ENCODE results near the gene TOX3. TPM values are rescaled to one million over a fixed set of nuclear protein-coding genes. Genes with fewer than 3 reads are reported as not detected.

TOX3 gene
- total and polyA plus RNA-seq, 2 of the 13 experiments (the other 11 are each of a cell fraction or from before 2014, with no cell fraction given), result 14.5 to 98.6 TPM

DNA sequence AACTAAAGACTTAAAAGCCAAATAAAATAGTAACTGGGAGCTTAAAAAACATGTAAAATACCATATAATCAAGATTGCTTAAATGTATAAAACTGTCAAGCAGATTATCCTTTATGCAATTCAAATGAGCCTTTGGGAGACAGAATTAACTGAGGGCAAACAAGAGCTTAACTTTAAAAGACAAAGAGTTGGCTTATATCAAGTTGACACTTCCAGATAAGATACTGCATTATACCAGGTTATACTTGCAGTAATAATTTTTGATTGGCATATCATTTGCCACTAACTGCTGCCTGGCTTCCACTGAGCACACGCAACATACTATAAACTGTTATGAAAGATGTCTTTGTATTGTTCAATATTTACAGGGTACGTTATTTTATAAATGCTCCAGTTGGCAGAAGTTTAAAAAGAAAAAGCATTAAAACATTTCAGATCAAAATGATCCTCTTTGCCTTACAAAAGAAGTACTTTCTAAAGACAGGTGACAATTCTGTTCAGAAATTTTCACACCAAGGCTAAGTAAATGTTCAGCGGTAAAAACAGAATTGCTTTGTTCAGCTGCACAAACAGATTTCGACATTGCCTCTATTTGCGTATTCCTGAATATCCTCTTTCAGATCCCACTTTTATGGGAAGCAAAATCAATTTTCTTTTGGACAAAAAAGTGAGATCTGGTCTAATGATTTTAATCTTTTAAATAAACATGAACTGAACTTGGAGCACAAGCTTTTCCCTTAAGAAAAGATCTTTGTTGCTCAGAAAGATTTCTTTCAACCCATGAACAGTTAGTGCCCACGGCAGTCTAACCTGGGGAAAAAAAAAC lies 50.7 kb downstream of the TOX3 start (continued):
- TF ChIP-seq IRX3 (CRISPR knock-in tag; IDR thresholded peaks at IDR 0.05; ENCODE audit: borderline replicate concordance, low read depth) (no peak), KLF13 (CRISPR knock-in tag; IDR thresholded peaks at IDR 0.05) (no peak), KLF12 (CRISPR knock-in tag; IDR thresholded peaks at IDR 0.05; ENCODE audit: borderline replicate concordance) (0 out of 2 replicates have a peak, but pooled peaks have one; percentile 23), ZNF234 (CRISPR knock-in tag; conservative IDR thresholded peaks at IDR 0.05) (no peak), MTF2 (CRISPR knock-in tag; IDR thresholded peaks at IDR 0.05; ENCODE audit: borderline replicate concordance) (no peak; the same call in 1 of the 2 replicates), MTA1 (CRISPR knock-in tag; IDR thresholded peaks at IDR 0.05; ENCODE audit: borderline replicate concordance) (no peak; the same call in 1 of the 2 replicates), SRSF9 (IDR thresholded peaks at IDR 0.05; ENCODE audit: borderline replicate concordance, insufficient read depth, low read depth, low read length, poor library complexity, severe bottlenecking) (no peak), ZSCAN21 (CRISPR knock-in tag; IDR thresholded peaks at IDR 0.05; ENCODE audit: borderline replicate concordance) (no peak), ZNF331 (CRISPR knock-in tag; IDR thresholded peaks at IDR 0.05) (peak; percentile 97), HIVEP1 (CRISPR knock-in tag; IDR thresholded peaks at IDR 0.05) (no peak), AHR (CRISPR knock-in tag; IDR thresholded peaks at IDR 0.05) (no peak; the same call in 1 of the 2 replicates), ZNF468 (CRISPR knock-in tag; IDR thresholded peaks at IDR 0.05) (no peak), BORCS8-MEF2B (CRISPR knock-in tag; IDR thresholded peaks at IDR 0.05) (no peak), CC2D1A (CRISPR knock-in tag; IDR thresholded peaks at IDR 0.05) (no peak), ATAD3A (CRISPR knock-in tag; IDR thresholded peaks at IDR 0.05) (no peak), ZNF850 (CRISPR knock-in tag; conservative IDR thresholded peaks at IDR 0.05) (no peak), HMG20A (CRISPR knock-in tag; IDR thresholded peaks at IDR 0.05; ENCODE audit: borderline replicate concordance) (peak; percentile 98), ZNF143 (CRISPR knock-in tag; IDR thresholded peaks at IDR 0.05) (no peak), RBM22 (optimal IDR thresholded peaks at IDR 0.05; ENCODE audit: low read length) (no peak)
- TF ChIP-seq, protein P1, sequence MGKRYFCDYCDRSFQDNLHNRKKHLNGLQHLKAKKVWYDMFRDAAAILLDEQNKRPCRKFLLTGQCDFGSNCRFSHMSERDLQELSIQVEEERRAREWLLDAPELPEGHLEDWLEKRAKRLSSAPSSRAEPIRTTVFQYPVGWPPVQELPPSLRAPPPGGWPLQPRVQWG (CRISPR knock-in tag; IDR thresholded peaks at IDR 0.05; ENCODE audit: borderline replicate concordance, low read depth), result no peak
- TF ChIP-seq, protein P2, sequence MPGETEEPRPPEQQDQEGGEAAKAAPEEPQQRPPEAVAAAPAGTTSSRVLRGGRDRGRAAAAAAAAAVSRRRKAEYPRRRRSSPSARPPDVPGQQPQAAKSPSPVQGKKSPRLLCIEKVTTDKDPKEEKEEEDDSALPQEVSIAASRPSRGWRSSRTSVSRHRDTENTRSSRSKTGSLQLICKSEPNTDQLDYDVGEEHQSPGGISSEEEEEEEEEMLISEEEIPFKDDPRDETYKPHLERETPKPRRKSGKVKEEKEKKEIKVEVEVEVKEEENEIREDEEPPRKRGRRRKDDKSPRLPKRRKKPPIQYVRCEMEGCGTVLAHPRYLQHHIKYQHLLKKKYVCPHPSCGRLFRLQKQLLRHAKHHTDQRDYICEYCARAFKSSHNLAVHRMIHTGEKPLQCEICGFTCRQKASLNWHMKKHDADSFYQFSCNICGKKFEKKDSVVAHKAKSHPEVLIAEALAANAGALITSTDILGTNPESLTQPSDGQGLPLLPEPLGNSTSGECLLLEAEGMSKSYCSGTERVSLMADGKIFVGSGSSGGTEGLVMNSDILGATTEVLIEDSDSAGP (CRISPR knock-in tag; IDR thresholded peaks at IDR 0.05; ENCODE audit: borderline replicate concordance), result no peak
- TF ChIP-seq, protein P3, sequence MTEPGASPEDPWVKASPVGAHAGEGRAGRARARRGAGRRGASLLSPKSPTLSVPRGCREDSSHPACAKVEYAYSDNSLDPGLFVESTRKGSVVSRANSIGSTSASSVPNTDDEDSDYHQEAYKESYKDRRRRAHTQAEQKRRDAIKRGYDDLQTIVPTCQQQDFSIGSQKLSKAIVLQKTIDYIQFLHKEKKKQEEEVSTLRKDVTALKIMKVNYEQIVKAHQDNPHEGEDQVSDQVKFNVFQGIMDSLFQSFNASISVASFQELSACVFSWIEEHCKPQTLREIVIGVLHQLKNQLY (CRISPR knock-in tag; IDR thresholded peaks at IDR 0.05), result peak; percentile 89
- TF ChIP-seq, protein P4, sequence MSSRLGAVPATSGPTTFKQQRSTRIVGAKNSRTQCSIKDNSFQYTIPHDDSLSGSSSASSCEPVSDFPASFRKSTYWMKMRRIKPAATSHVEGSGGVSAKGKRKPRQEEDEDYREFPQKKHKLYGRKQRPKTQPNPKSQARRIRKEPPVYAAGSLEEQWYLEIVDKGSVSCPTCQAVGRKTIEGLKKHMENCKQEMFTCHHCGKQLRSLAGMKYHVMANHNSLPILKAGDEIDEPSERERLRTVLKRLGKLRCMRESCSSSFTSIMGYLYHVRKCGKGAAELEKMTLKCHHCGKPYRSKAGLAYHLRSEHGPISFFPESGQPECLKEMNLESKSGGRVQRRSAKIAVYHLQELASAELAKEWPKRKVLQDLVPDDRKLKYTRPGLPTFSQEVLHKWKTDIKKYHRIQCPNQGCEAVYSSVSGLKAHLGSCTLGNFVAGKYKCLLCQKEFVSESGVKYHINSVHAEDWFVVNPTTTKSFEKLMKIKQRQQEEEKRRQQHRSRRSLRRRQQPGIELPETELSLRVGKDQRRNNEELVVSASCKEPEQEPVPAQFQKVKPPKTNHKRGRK (CRISPR knock-in tag; IDR thresholded peaks at IDR 0.05), result no peak
- TF ChIP-seq, protein P5, sequence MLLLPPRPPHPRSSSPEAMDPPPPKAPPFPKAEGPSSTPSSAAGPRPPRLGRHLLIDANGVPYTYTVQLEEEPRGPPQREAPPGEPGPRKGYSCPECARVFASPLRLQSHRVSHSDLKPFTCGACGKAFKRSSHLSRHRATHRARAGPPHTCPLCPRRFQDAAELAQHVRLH (CRISPR knock-in tag; IDR thresholded peaks at IDR 0.05; ENCODE audit: borderline replicate concordance, low read depth), result peak; percentile 89; the same call in 1 of the 2 replicates
